ENCODE data around the gene SLC25A13. TPM values are rescaled to one million over a fixed set of nuclear protein-coding genes. Genes with fewer than 3 reads are reported as not detected.

Gene SLC25A13, protein sequence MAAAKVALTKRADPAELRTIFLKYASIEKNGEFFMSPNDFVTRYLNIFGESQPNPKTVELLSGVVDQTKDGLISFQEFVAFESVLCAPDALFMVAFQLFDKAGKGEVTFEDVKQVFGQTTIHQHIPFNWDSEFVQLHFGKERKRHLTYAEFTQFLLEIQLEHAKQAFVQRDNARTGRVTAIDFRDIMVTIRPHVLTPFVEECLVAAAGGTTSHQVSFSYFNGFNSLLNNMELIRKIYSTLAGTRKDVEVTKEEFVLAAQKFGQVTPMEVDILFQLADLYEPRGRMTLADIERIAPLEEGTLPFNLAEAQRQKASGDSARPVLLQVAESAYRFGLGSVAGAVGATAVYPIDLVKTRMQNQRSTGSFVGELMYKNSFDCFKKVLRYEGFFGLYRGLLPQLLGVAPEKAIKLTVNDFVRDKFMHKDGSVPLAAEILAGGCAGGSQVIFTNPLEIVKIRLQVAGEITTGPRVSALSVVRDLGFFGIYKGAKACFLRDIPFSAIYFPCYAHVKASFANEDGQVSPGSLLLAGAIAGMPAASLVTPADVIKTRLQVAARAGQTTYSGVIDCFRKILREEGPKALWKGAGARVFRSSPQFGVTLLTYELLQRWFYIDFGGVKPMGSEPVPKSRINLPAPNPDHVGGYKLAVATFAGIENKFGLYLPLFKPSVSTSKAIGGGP
- 11.2 and 17.2 TPM in 2 replicates for total RNA-seq

DNA sequence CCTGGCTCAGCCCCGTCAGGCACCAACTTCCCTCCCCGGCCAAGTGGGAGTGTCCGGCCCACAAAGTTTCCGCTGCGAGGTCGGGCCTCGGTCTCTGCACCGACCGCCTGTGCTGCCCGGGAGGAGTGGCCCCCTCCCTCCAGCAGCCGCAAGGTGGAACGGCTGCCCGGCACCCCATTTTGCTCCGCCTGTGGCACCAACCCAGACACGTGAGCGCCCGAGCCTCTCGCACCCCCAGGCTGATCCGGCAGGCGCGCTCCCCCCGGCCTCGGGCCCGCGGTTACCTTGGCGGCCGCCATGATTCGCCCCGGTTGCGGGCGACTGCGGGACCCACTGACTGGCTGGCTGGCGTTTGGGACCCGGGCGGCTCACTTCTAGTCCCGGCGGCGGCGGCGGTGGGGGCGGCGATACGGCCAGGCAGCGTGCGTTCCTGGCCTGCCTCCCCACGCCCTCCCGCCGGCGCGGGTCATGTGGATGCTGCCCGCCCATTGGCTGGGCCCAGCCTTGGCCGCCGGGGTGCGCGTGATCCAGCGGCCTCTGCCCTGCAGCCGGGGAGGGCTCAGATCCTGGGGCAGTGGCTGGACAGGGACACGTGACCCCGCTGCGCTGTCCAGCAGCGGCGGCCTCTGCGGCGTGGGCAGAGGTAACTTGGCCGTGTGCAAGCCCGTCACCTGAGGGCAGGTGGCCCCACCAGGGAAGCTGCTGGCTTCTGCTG is at the start of gene SLC25A13:
TSS of gene SLC25A13 (minus strand) at position 441 of the 715 bp plus-strand sequence. CDS start at position 299, 142 bp downstream.

All from uterine smooth muscle cell (primary cell).